HG02973 (cell line): ENCODE measurements around the gene SRPK3.

Experiments used
- ATAC-seq: cut with Tn5 transposase; IDR thresholded peaks from one replicate; pipeline ENCODE4 v1.9.1; 2021; ENCODE audit warnings: moderate library complexity; ENCODE audit not compliant: unreplicated experiment

Gene SRPK3

GRCh38 chrX:153782871-153783270, 2.0 kb downstream of the SRPK3 start:
- no peak for ATAC-seq

DNA sequence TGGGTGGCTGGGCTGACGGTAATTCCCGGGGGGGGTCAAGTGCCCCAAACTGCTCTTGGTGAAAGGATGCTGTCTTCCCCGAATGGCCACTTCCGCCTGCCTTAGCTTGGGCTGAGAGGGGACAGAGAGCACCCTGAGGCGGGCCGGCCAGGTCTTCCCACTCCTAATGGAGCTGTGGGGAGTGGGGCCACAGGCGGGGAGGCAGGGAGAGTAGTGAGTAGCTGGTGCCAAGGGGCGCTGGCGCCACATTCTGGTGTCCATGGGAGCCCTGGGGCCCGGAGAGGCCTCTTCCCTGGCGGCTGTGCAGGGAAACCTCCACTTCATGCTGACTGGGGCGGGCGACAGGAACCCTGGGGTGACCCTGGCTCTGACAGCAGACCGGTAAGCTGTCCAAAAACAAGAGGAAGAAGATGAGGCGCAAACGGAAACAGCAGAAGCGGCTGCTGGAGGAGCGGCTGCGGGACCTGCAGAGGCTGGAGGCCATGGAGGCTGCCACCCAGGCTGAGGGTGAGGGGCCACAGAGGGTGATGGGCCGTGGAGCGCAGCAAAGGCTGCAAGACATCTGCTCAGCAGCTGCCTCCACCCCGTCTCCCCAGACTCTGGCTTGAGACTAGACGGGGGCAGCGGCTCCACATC, 2.7 kb downstream of the SRPK3 start:
- ATAC-seq, result no peak

DNA sequence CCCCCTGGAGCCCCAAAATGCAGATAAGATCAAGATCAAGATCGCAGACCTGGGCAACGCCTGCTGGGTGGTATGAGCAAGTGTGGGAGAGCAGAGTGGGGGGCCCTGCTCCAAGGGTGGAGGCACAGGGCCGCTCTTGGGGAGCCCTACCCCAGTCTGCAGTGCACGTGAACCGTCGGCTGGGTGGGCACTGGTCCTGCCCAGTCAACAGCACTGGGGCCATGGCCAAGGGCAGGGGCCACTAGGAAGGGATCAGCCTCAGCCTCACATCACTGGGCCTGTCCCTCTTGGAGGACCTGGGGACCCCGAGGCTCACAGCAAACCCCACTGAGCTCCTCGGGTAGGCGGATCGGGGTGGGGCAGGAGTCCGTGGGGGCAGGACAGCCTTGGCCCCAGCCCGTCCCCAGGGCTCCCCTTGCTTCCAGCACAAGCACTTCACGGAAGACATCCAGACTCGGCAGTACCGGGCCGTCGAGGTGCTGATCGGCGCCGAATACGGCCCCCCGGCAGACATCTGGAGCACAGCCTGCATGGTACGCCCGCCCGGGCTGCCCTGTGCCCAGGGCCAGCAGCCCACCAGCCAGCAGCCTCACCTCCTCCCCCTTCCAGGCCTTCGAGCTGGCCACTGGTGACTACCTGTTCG, 3.6 kb downstream of the SRPK3 start:
- no peak for ATAC-seq

DNA sequence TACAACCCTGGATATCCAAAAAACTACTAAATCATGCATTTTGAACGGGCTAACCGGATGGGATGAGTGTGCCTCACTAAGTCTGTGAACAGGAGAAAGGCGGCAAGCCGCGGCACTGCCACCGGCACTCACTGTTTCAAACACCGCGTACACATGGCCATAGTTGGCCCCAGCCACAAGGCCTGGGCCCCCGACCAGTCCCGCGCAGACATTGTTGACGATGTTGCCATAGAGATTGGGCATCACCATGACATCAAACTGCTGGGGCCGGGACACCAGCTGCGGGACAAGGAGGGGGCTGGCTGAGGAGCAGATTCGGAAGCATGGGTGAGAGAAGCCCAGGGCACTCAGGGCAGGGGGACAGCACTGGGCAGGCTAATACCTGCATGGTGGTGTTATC, 5.8 kb downstream of the SRPK3 start:
- ATAC-seq, result no peak

GRCh38 chrX:153789654-153790053, 8.8 kb downstream of the SRPK3 start:
- ATAC-seq, result no peak

DNA sequence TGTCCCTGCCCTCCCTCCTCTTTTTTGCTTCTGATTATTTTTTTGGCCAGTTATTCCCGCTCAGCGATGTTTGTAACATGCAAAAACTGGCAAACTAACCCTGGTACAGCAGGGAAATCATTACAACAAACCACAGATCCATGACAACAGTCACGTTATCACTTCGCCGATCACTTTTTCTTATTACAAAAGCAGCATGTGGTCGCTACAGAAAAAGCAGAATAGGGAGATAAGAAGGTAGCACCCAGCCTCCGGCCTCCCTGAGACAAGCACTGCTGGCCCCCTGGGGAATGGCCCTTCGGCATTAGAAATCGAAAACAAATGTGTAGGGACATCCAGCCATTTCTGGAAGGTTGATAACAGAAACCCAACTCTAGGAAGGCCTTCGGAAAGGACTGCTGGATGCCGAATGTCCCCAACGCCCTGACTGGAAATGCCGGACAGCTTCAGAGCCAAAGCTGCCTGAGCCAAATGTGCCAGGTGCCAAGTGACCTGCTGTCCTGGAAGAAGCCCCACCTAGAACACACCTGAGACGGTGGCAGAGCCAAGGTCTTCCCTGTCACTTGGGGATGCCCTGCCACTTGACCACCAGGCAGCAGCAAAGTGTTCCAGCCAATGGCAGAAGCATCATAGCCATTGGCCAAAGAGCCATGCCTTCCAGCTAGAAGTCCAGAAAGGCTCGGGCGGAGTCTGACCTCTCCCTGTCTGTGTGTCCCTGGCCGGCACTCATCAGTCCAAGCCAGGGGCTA, 10.4 kb downstream of the SRPK3 start:
- ATAC-seq, result no peak

DNA sequence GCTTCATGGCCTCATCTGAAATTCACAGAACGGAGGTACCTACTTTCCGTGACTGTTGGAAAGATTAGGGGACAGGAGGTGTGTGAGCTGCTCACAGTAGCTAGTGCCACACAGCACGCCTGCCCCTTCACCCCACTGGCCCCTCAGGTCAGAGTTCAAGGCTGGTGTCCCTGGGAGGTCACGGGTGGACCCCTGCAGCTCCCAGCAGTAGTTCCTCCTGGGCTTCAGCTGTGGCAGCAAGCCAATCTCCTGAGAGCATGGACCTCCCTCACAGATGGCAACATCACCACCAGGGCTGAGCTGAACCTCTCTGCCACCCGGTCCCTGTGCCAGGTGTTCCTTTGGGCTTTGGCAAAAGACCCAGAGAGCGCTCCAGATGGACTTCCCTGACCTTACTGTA, 11.5 kb downstream of the SRPK3 start:
- no peak for ATAC-seq

DNA sequence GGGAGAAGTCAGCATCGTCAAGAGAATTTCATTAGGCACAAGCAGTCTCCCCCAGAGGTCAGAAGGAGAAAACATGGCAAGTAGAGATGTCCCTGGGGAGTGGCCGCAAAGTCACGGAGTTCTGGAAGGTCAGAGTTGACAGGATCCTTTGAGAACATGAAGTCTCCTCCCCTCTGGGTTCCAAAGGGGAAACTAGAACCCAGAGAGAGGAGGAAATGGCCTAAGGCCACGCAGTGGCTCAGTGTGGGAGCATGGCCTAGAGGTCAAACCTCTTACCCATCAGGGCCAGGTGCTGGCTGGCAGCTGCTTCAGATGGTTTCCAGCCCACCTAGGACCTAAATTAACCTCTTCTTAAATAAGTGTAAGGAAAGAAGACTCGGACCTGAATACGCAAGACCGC, 12.4 kb downstream of the SRPK3 start:
- no peak for ATAC-seq

- ATAC-seq, result peak; percentile 86
Observed at GRCh38 chrX:153794018-153794896, 13.4 kb downstream of the SRPK3 start, which contains the start of the genes IDH3G and SSR4. IDH3G (minus strand) TSS chrX:153794375; CDS start chrX:153794326, 49 bp downstream. SSR4 (plus strand) TSS chrX:153794668; CDS start chrX:153794688, 20 bp downstream.

GRCh38 chrX:153794897-153795816, 14.3 kb downstream of the SRPK3 start:
- no peak for ATAC-seq

GRCh38 chrX:153797415-153798015, 16.7 kb downstream of the SRPK3 start:
- ATAC-seq, result no peak

DNA sequence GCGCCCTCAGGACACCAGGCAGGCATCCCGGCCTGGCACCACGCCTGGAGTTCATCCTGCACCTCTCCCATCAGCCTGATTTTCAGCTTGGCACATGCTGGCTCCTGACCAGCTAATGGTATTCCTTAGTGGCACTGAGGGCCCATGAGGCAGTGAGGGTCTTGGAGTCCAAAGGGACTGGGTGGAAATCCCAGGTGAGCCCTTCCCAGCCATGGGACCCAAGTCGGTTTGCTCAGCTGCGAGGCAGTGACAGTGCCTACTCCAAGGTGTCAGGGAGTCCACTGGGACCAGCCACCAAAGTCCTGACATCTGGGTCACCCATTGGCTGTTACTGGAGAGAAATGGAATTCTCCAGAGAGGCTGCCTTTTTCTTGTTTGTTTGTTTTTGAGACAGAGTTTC, 18.5 kb downstream of the SRPK3 start:
- ATAC-seq, result no peak

GRCh38 chrX:153800177-153800722, 19.4 kb downstream of the SRPK3 start:
- no peak for ATAC-seq

GRCh38 chrX:153800746-153801145, 19.9 kb downstream of the SRPK3 start:
- no peak for ATAC-seq

DNA sequence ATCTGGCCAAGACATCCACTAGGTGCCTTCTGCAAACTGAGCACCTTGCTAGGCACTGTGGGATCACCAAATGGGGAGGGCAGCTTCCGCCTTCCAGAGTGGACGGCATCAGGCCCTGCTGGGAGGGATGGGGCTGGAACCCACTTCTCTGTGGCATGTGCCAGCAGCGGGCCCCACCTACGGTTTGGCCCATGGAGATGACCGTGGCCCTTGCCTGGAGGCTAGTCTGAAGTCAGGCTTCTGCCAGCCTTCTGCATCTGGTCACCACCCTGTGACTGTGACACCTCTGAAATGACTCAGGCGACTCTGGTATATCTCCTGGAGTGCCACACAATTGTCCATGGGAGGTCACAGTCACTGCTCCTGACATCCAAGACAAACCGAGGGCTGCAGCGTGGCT, 20.8 kb downstream of the SRPK3 start:
- no peak for ATAC-seq

- no peak for ATAC-seq
Observed at GRCh38 chrX:153802513-153803045, 21.7 kb downstream of the SRPK3 start.

GRCh38 chrX:153803211-153804099, 22.6 kb downstream of the SRPK3 start:
- no peak for ATAC-seq

GRCh38 chrX:153804100-153804595, 23.3 kb downstream of the SRPK3 start:
- ATAC-seq, result no peak
